Testis (tissue), 3 donors: ENCODE data around the gene SIMC1. TPM values are rescaled to one million over a fixed set of nuclear protein-coding genes. Genes with fewer than 3 reads are reported as not detected.
"Not testable (repeated sequence)": the region's sequence is repeated elsewhere in the genome, so short reads cannot be mapped to it uniquely, and the experiment has no call there.

Experiments
- DNase-seq: peaks from one replicate; pipeline ENCODE4 v3.0.0-alpha.2; 2019
- H3K27ac ChIP-seq, 2 donors: fragments of 200-600 bp; sonication (generic); one replicate each; pipeline ENCODE4 v1.5.1; 2019
- H3K27me3 ChIP-seq: fragments of 200-600 bp; sonication (generic); one replicate; pipeline ENCODE4 v1.5.1; 2019
- H3K36me3 ChIP-seq: fragments of 200-600 bp; sonication (generic); one replicate; pipeline ENCODE4 v1.5.1; 2017; ENCODE audit warnings: low read depth; ENCODE audit errors: missing control alignments
- H3K4me1 ChIP-seq: fragments of 200-600 bp; sonication (generic); one replicate; pipeline ENCODE4 v1.5.1; 2019
- H3K4me3 ChIP-seq, 2 donors: fragments of 200-600 bp; sonication (generic); one replicate each; pipeline ENCODE4 v1.5.1; 2017 to 2019
- H3K9me3 ChIP-seq: fragments of 200-600 bp; sonication (generic); one replicate; pipeline ENCODE4 v1.5.1; 2017
- POLR2A ChIP-seq: fragments of 450-650 bp; IDR thresholded peaks from one replicate; pipeline ENCODE4 v1.6.1; 2017; ENCODE audit warnings: antibody characterized with exemption, mild to moderate bottlenecking, moderate library complexity
- WGBS, 2 donors: methylation state at CpG; one replicate each; pipeline ENCODE4 v1.1.5; 2018; 5-methylcytosine and 5-hydroxymethylcytosine counted together
- intact Hi-C: fragments of 100-400 bp; cut with DNase I; formaldehyde crosslinking; loops from one replicate; pipeline ENCODE4 v1.15.1; 2023; ENCODE audit warnings: low total_unique reads
- polyA plus RNA-seq: library from polyadenylated mRNA; stranded (reverse); fragments of 350-450 nt; fragmentation: Illumina TruSeq; extraction: RNeasy Lipid Tissue Mini Kit (QIAGEN cat#74804); gene quantifications from one replicate; pipeline ENCODE4 v1.2.3, GENCODE V29; 2014; ENCODE audit warnings: low read depth, low replicate concordance; ENCODE audit not compliant: insufficient read depth
- total RNA-seq, 2 donors: library from RNA; depleted of rRNA; stranded (reverse); fragments of >200 nt; gene quantifications; one replicate each; pipeline ENCODE4 v1.2.3, GENCODE V29; 2016
- TF ChIP-seq, protein P1 (sequence below), 3 experiments: fragments of 450-650 bp in 2 of 3; fragments of 200-600 bp in 1 of 3; sonication (generic) in 1 of 3; IDR thresholded peaks; one replicate each; pipeline ENCODE4 v1.5.1; 2016 to 2019; ENCODE audit warnings: antibody characterized with exemption in 3 of 3, mild to moderate bottlenecking in 2 of 3, moderate library complexity in 1 of 3

SIMC1 gene
- total and polyA plus RNA-seq, 3 donors from 2014 or later: 97.9 to 119 (median 106) TPM

DNA sequence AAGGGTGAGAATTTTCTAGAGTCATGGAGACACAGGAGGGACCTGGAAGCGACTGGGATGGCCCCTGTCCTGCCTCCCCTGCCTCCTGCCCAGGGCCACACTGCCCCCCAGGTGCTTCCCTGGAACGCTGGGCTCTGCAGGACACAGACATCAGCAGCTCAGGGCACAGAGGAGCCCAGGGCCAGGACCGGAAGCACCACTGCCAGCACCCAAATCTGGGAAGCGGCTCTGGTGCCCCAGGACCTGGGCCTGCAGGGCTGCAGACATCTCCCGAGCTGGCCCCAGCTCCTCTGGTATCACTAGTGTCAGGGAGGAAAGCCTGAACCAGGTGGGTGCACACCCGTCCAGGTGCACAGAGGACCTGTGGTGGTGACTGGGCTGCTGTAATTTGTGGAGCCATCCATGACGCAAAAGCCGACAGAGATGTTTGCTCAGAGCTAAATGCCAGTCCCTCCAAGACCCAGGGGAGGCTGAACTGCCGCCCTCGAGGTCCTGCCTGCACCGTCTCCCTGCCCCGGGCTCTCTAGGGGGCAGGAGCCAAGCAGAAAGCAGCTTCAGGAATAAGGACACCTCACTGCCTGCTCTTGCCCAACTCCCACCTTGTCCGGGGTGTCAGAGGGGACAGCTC lies 46.0 kb upstream of the SIMC1 start:
- WGBS, 2 donors: 60 to 63% methylated on average over 3 to 13 of the region's 13 CpGs
- TF ChIP-seq, protein P1, sequence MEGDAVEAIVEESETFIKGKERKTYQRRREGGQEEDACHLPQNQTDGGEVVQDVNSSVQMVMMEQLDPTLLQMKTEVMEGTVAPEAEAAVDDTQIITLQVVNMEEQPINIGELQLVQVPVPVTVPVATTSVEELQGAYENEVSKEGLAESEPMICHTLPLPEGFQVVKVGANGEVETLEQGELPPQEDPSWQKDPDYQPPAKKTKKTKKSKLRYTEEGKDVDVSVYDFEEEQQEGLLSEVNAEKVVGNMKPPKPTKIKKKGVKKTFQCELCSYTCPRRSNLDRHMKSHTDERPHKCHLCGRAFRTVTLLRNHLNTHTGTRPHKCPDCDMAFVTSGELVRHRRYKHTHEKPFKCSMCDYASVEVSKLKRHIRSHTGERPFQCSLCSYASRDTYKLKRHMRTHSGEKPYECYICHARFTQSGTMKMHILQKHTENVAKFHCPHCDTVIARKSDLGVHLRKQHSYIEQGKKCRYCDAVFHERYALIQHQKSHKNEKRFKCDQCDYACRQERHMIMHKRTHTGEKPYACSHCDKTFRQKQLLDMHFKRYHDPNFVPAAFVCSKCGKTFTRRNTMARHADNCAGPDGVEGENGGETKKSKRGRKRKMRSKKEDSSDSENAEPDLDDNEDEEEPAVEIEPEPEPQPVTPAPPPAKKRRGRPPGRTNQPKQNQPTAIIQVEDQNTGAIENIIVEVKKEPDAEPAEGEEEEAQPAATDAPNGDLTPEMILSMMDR (IDR thresholded peaks at IDR 0.05): no peak
- no peak for TF ChIP-seq POLR2A
- Histone ChIP-seq H3K4me3 (no peak overlapping the region), H3K36me3 (no peaks in the 10 kb centered on the region), H3K27ac (peak overlapping the region; percentile 1 to 50), H3K9me3 (no peaks in the 10 kb centered on the region), H3K27me3 (no peaks in the 10 kb centered on the region), H3K4me1 (peaks cover 21% of the 10 kb centered on the region)
- intact Hi-C loops: no loop called here
- no peak for DNase-seq

DNA sequence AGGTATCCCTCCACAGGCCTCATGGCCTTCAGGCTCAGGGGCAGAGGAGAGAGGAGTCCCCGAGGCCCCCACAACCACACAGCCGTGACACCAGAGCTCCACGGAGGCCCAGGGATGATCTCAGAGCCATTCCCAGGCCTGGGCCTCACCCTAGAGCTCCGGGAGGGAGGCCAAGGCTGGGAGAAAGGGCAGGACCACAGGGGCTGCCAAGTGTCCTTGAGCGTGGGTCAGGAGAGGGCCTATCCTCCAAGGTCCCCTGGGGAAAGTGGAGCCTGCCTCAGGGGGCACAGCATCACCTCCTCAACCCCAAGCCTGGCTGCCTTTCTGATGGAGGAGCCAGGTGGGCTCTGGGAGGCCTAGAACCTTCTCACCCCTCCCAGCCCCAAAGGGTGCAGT lies 45.5 kb upstream of the SIMC1 start:
- H3K4me3 ChIP-seq, H3K36me3 ChIP-seq, H3K27me3 ChIP-seq, DNase-seq, H3K9me3 ChIP-seq, intact Hi-C loops: not testable (repeated sequence)
- WGBS, 2 donors: 28% methylated on average over 5 of the region's 5 CpGs; no CpG with 5 or more reads in 1 of the 2 donors
- Histone ChIP-seq H3K27ac (peak overlapping the region; percentile 1 to 50), H3K4me1 (peaks cover 21% of the 10 kb centered on the region)

DNA sequence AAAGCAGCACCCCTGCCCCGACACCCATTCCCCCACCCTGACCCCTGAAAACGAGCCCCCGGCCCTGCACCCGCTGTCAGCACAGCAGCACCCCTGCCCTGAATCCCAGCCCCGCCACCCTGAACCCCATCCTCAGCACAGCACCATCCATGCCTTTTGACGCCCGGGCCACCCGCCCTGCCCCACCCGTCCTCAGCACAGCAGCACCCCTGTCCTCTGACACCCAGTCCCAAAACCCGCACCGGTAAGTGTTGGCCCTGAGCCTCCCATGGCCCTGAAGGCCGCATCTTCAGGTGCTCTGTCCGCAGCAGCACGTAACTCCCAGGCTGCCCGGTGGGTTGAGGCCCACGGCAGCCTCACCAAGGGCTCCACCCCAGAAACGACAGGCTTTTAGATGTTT lies 44.6 kb upstream of the SIMC1 start:
- peaks cover 14% of the 10 kb centered on the region for H3K4me1 ChIP-seq
- 77 to 79% methylated on average over 11 to 12 of the region's 17 CpGs for WGBS, 2 donors
- H3K27me3 ChIP-seq, H3K36me3 ChIP-seq, H3K4me3 ChIP-seq, H3K27ac ChIP-seq, H3K9me3 ChIP-seq, DNase-seq, intact Hi-C loops: not testable (repeated sequence)

- H3K4me3 ChIP-seq: peak overlapping the region; percentile 15 to 21
- H3K4me1 ChIP-seq: peaks cover 13% of the 10 kb centered on the region
- H3K27me3 ChIP-seq, H3K27ac ChIP-seq, H3K36me3 ChIP-seq, intact Hi-C loops, DNase-seq, H3K9me3 ChIP-seq: not testable (repeated sequence)
- WGBS, 2 donors: 42% methylated on average over 29 of the region's 67 CpGs; no CpG with 5 or more reads in 1 of the 2 donors
These were observed 43.8 kb upstream of the SIMC1 start for GRCh38 chr5:176194238-176195083.

- DNase-seq, H3K9me3 ChIP-seq, H3K4me3 ChIP-seq, H3K27me3 ChIP-seq, intact Hi-C loops, H3K36me3 ChIP-seq, H3K27ac ChIP-seq: not testable (repeated sequence)
- peaks cover 13% of the 10 kb centered on the region for H3K4me1 ChIP-seq
- 33 to 37% methylated on average over 1 to 5 of the region's 6 CpGs for WGBS, 2 donors
These were observed 43.2 kb upstream of the SIMC1 start for GRCh38 chr5:176195084-176195413.

DNA sequence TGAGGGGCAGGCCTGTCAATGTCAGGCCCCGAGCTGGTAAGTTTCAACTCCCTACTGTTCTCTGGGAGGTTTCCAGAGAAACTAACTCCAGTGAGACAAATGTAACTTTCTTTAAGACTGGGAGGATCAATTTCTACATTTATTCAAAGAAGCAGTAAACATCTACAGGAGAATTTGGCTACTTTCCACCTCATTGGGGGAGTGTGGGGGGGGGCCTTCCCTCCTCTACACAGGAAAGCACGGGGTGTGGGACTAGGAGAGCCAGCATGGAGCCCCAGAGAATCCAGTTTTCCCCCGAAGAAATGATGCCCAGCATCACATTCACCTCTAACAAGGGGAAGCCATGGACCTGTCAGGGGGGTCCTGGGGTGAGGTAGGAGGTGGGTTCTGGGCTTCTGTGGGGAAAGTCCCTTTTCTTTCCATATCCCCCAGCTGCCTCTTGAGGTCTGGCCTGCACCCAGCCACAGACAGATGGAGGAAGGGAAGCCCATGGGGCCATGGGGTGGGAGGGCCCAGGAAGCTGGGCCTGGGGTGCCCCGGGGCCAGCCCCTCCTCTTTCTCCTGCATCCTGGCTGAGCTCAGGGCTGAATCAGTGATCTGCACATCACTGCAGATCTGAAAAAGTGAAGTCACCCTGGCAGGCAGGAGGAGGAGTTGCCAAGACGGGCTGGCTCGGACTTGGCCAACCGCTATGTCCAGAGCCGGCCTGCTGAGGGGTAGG lies 42.6 kb upstream of the SIMC1 start:
- H3K27ac ChIP-seq, H3K9me3 ChIP-seq, H3K4me3 ChIP-seq, H3K36me3 ChIP-seq, intact Hi-C loops, H3K27me3 ChIP-seq: not testable (repeated sequence)
- DNase-seq: peak; percentile 74
- 31 to 38% methylated on average over 3 to 8 of the region's 8 CpGs for WGBS, 2 donors
- H3K4me1 ChIP-seq: peaks cover 16% of the 10 kb centered on the region

DNA sequence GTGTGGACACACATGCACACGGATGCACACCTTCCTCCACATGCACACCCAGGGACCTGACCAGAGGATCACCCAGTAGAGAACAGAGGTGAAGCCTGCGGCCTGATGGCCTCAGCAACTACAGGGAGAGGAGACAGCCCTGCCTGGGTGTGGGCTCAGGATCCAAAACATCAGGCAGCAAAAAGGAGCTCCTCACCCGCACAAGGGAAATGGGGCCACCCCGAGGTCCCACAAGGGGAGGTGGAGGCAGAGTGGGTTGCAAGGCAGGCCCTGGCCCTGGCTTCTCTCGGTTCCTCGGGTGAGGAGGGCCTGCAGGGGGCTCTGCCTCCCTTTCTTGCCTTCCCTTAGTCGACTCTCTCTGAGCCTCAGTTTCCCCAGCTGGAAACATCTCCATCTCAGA lies 41.4 kb upstream of the SIMC1 start:
- H3K36me3 ChIP-seq, H3K4me3 ChIP-seq, H3K27ac ChIP-seq, H3K27me3 ChIP-seq, intact Hi-C loops, DNase-seq, H3K9me3 ChIP-seq: not testable (repeated sequence)
- peaks cover 16% of the 10 kb centered on the region for H3K4me1 ChIP-seq
- 76 to 80% methylated on average over 1 to 6 of the region's 7 CpGs for WGBS, 2 donors

- H3K4me3 ChIP-seq, H3K27me3 ChIP-seq, DNase-seq, H3K9me3 ChIP-seq, H3K36me3 ChIP-seq, H3K27ac ChIP-seq, intact Hi-C loops: not testable (repeated sequence)
- peaks cover 12% of the 10 kb centered on the region for H3K4me1 ChIP-seq
- 55 to 61% methylated on average over 6 of the region's 6 CpGs for WGBS, 2 donors
These were observed 40.9 kb upstream of the SIMC1 start for GRCh38 chr5:176197234-176197858.

DNA sequence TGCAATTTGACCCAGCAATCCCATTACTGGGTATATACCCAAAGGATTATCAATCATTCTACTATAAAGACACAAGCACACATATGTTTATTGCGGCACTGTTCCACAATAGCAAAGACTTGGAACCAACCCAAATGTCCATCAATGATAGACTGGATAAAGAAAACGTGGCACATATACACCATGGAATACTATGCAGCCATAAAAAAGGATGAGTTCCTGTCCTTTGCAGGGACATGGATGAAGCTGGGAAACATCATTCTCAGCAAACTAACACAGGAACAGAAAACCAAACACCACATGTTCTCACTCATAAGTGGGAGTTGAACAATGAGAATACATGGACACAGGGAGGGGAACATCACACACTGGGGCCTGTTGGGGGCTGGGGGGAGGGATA lies 39.9 kb upstream of the SIMC1 start:
- H3K4me3 ChIP-seq, H3K27ac ChIP-seq, H3K9me3 ChIP-seq, DNase-seq, H3K36me3 ChIP-seq, intact Hi-C loops, H3K4me1 ChIP-seq, H3K27me3 ChIP-seq: not testable (repeated sequence)
- 70 to 75% methylated on average over 2 of the region's 2 CpGs for WGBS, 2 donors

DNA sequence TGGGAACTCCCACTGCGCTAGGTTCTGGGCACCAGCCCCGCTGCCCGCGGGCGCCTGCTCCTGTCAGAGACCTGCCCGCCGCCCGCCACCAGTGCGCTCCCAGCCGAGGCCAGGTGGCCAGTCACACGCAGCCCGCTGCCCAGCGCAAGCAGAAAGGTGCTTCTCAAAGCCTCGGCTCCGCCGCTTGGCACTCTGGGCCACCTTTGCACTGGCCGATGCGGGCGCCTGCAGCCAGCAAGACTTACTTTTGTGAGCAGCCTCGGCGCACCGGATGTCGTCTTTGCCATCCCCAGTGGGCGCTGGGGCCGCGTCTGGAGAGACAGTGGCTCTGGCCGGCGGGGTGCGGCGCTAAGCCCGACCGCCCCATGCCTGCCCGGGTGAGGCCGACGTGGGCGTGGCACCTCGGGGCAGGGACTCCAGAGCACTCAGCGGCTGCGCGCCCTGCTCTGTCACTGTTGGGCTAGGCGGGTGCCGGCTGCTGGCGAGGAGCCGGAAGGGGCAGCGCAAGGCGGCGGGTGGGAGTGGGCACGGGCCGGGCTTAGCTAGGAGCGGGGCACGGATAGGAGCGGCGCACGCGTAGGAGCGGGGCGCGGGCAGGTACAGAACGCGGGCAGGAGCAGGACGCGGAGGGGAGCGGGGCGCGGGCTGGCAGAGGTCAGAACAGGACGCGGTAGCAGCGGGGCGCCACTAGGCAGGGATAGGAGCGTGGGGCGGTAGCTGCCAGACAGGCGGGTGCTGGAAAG lies 39.1 kb upstream of the SIMC1 start:
- H3K9me3 ChIP-seq, H3K27ac ChIP-seq, H3K27me3 ChIP-seq, H3K4me1 ChIP-seq, H3K36me3 ChIP-seq, intact Hi-C loops: not testable (repeated sequence)
- peak; percentile 48 for DNase-seq
- H3K4me3 ChIP-seq: peak overlapping the region; percentile 49 to 60
- 0 to 2% methylated on average over 14 to 58 of the region's 72 CpGs for WGBS, 2 donors
